HepG2 (cell line): ENCODE data around the gene NIN. TPM values are rescaled to one million over a fixed set of nuclear protein-coding genes. Genes with fewer than 3 reads are reported as not detected.

Experiments
- DNMT3B ChIP-seq: conservative IDR thresholded peaks from 2 replicates; pipeline ENCODE4 v1.6.1; 2016; ENCODE audit warnings: missing biosample characterization, control low read depth
- HCFC1 ChIP-seq: fragments of 150-350 bp; IDR thresholded peaks from 2 replicates; pipeline ENCODE4 v1.6.1; 2014; ENCODE audit warnings: low read depth, low read length
- MAZ ChIP-seq, 2 experiments: sonication (generic) in 1 of 2; formaldehyde crosslinking in 1 of 2; IDR thresholded peaks; 2 replicates each; pipeline versions ENCODE4 v1.5.0 to v1.6.1; 2012 to 2020; ENCODE audit warnings: low read depth in 2 of 2, mild to moderate bottlenecking in 2 of 2, borderline replicate concordance in 1 of 2, improper control_type of control experiment in 1 of 2, low read length in 1 of 2, missing genetic modification reagents in 1 of 2, moderate library complexity in 1 of 2
- MIER3 ChIP-seq: IDR thresholded peaks from 2 replicates; pipeline ENCODE4 v1.6.1; 2016; ENCODE audit warnings: missing compliant biosample characterization, borderline replicate concordance
- NR1H2 ChIP-seq: sonication (generic); formaldehyde crosslinking; IDR thresholded peaks from 2 replicates; pipeline ENCODE4 v1.8.1; 2022; ENCODE audit warnings: low read depth, missing genetic modification reagents, borderline replicate concordance
- ZHX2 ChIP-seq, 2 experiments: sonication (generic) in 1 of 2; formaldehyde crosslinking in 1 of 2; IDR thresholded peaks; 2 replicates each; pipeline versions ENCODE4 v1.6.1 to v1.9.0; 2014 to 2022; ENCODE audit warnings: antibody characterized with exemption in 1 of 2, borderline replicate concordance in 1 of 2, inconsistent platforms in 1 of 2, low read depth in 1 of 2, missing genetic modification reagents in 1 of 2
- ZNF143 ChIP-seq: sonication (generic); formaldehyde crosslinking; IDR thresholded peaks from 2 replicates; pipeline ENCODE4 v1.4.0; 2020; ENCODE audit warnings: missing genetic modification reagents
- ZNF766 ChIP-seq: sonication (generic); formaldehyde crosslinking; IDR thresholded peaks from 2 replicates; pipeline ENCODE4 v1.5.0; 2020; ENCODE audit warnings: missing genetic modification reagents, borderline replicate concordance
- polyA plus RNA-seq, 8 experiments: library from polyadenylated mRNA; depleted of rRNA in 3 of 8; stranded (reverse) in 7 of 8; unstranded in 1 of 8; fragments of >200 nt; fragmentation: Illumina TruSeq in 4 of 8; extraction: Trizol in 4 of 8; gene quantifications; 2 replicates each; pipeline versions ENCODE4 v1.2.1 to v1.2.3, GENCODE V29; 2011 to 2016; ENCODE audit warnings: low read depth in 4 of 8, missing spikeins in 1 of 8, mixed read lengths in 1 of 8; ENCODE audit not compliant: insufficient read depth in 1 of 8
- total RNA-seq, 5 experiments: library from RNA; depleted of rRNA; stranded (reverse); fragments of >200 nt; fragmentation: Illumina TruSeq; extraction: Trizol; gene quantifications; 2 replicates each; pipeline ENCODE4 v1.2.3, GENCODE V29; 2016; ENCODE audit warnings: low read depth in 1 of 5

The NIN gene
- total and polyA plus RNA-seq, 2 of the 13 experiments (the other 11 are each of a cell fraction or from before 2014, with no cell fraction given) = 2.8 to 9.7 TPM

GRCh38 chr14:50670866-50671256 lies 160.1 kb downstream of the NIN start (continued):
- TF ChIP-seq ZHX2 (IDR thresholded peaks at IDR 0.05; ENCODE audit: low read depth) (no peak), ZHX2 (CRISPR knock-in tag; IDR thresholded peaks at IDR 0.05; ENCODE audit: borderline replicate concordance) (no peak), HCFC1 (no peak), MAZ (IDR thresholded peaks at IDR 0.05; ENCODE audit: borderline replicate concordance, low read depth, low read length) (no peak), MAZ (CRISPR knock-in tag; IDR thresholded peaks at IDR 0.05; ENCODE audit: low read depth) (no peak), ZNF766 (CRISPR knock-in tag) (no peak), ZNF143 (CRISPR knock-in tag) (no peak), MIER3 (no peak), DNMT3B (CRISPR knock-in tag) (no peak), NR1H2 (CRISPR knock-in tag) (no peak)
